ENCODE data around the gene APC2. TPM values are rescaled to one million over a fixed set of nuclear protein-coding genes. Genes with fewer than 3 reads are reported as not detected.

APC2 gene
- total RNA-seq, 1 donor from 2014 or later, result 0.20 TPM

DNA sequence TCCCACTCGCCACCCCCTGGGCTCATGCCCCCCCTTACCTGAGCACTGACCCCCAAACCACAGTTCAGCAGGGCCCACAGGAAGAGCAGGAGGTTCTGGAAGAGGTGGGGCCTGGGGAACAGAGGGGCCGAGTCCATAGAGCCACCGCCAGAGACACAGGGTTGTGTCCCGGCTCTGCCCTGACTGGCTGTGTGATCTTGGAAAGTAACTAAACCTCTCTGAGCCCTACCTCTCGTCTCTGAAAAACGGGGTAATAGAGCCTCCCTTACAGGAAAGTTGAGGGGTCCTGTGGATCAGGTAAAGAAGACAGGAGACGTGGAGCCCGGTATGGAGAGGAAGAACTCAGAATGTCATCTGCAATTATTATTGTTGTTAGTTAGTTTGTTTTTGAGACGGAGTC, 60.9 kb downstream of the APC2 start:
- no peak for ATAC-seq
- Histone ChIP-seq H3K27me3 (peaks cover 46% of the 10 kb centered on the region), H3K27ac (no peak overlapping the region), H3K9me3 (no peaks in the 10 kb centered on the region), H3K4me3 (no peak overlapping the region), H3K4me1 (peaks cover 10% of the 10 kb centered on the region), H3K36me3 (no peaks in the 10 kb centered on the region)
- DNase-seq, result no peak
- intact Hi-C loops (cut with DNase I), result no loop called here
- TF ChIP-seq, protein P1, sequence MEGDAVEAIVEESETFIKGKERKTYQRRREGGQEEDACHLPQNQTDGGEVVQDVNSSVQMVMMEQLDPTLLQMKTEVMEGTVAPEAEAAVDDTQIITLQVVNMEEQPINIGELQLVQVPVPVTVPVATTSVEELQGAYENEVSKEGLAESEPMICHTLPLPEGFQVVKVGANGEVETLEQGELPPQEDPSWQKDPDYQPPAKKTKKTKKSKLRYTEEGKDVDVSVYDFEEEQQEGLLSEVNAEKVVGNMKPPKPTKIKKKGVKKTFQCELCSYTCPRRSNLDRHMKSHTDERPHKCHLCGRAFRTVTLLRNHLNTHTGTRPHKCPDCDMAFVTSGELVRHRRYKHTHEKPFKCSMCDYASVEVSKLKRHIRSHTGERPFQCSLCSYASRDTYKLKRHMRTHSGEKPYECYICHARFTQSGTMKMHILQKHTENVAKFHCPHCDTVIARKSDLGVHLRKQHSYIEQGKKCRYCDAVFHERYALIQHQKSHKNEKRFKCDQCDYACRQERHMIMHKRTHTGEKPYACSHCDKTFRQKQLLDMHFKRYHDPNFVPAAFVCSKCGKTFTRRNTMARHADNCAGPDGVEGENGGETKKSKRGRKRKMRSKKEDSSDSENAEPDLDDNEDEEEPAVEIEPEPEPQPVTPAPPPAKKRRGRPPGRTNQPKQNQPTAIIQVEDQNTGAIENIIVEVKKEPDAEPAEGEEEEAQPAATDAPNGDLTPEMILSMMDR (IDR thresholded peaks at IDR 0.05), result no peak

DNA sequence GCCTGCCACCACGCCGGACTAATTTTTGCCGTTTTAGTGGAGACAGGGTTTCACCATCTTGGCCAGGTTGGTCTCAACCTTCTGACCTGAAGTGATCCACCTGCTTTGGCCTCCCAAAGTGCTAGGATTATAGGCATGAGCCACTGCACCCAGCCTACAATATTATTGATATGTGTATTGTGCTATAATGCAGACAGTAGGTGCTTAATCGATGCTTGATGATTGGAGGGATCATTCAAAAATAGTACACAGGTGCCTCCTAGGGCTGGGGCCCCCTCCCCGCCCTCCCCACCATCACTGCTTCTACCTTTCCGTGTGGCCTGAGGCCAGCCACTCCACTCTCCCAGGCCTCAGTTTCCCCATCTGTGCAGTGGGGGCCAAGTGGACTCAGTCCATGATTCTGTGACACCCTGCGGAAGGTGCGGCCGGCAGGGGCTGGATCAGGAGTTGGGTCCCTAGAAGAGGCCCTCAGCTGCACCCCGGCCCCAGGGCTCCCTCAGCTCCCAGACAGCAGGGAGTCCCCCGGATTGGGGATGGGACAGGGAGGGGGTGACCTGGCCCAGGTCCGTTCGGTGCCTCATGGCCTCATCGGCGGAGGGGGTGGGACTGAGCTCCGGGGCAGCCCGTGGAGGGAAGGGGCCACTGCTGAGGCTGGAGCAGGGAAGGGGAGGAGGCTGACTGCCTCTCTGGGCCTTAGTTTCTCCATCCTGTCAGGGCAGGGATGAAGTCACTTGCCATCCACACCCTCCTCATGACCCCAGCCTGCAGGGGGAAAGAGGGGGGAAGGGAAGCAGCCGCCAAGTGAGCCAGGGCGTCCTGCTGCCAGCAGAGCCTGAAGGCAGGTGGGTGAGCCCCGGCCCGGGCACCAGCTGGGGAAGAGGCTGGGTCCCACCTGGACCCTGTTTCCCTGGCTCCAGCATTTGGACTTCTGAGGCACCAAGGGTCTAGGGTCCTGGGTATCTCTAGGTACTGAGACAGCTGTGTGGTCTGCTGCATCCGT, 61.7 kb downstream of the APC2 start:
- Histone ChIP-seq H3K27ac (no peak overlapping the region), H3K4me3 (no peak overlapping the region), H3K27me3 (peaks cover 53% of the 10 kb centered on the region), H3K36me3 (no peaks in the 10 kb centered on the region), H3K9me3 (no peaks in the 10 kb centered on the region), H3K4me1 (peaks cover 10% of the 10 kb centered on the region)
- intact Hi-C loops (cut with DNase I), result no loop called here
- TF ChIP-seq, protein P1 (IDR thresholded peaks at IDR 0.05), result no peak
- no peak for ATAC-seq
- DNase-seq, result no peak

DNA sequence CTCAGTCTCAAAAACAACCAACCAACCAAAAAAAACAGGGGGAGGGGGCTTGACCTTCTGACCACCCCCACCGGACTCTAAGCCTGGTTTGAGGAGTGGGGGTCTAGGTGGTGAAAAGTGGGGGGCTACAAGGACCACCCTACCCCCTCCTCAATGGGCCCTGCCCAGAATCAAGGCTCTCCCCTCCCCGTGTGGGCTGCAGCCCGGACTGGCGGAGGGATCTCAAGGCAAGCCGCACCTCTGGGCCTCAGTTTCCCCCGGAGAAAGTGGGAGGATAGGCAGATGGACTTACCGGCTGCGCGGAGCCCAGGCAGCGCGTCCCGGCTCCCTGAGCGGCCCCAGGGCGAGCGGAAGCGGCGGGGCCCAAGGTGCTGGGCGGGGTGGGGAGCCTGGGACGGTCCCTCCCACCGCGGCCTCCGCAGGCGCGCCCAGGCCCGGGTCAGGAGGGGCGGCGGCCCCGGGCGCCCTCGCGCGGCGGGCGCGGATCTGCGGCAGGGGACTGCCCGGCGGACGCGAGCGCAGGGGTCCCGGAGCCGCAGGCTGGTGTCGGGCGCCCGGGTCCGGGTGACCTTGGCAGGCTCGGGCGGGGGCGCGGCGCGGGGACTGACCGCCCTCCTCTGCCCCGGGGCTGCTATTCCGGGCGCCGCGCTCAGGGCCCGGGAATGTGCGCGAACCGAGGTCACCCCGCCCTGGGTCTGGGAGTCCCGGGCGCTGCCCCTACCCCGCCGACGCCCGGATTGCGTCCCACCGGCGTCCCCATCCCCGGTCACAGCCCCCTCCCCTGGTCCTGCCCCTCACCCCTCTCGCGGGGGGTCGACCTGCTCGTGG, 63.0 kb downstream of the APC2 start, which contains the start of gene ADAMTSL5:
ADAMTSL5 (minus strand) TSS at position 349 of the 828 bp plus-strand sequence. CDS start 2,076 bp downstream, outside the sequence.
- peak; percentile 72 for ATAC-seq
- intact Hi-C loops (cut with DNase I), result no loop called here
- H3K27ac ChIP-seq, result no peak within 1 kb of the TSS

DNA sequence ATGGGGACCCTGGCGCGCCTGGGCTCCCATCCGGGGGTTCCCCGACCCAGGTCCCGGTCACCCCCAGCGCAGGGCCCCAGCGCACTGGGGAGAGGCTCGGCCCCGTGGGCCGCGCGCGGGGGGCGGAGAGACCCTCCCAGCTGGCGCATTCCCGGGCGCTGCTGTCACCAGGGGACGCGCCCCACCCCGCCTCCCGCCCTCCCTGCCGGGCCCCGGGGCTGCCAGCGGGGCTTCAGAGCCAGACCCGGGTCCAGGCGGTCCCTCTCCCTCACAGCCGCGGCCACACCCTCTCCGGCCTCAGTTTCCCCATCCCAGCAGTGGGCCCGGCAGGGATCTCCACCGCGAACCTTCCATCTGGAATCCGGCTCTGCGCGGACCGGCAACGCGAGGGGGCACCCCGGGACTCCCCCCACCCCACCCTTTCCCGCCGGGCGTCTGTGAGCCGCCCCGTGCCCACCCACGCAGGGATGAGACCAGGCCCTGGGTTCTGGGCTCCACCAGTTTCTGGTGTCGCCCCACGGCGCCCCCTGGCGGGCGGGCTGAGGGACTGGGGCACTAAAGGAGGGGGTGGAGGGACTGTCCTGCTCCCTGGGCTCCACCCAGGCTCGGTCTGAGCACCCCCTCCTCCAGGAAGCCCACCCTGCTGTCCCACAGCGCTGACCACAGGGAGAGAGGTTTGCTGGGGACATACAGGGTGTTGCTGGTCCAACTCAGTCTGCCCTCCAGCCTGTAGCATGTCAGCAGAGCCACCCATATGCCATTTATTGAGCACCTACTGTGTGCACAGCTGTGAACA, 63.8 kb downstream of the APC2 start:
- Histone ChIP-seq H3K27ac (no peak overlapping the region), H3K4me1 (peaks cover 7% of the 10 kb centered on the region), H3K4me3 (peak overlapping the region; percentile 45), H3K27me3 (peaks cover 56% of the 10 kb centered on the region), H3K36me3 (no peaks in the 10 kb centered on the region), H3K9me3 (no peaks in the 10 kb centered on the region)
- peak; percentile 85 for DNase-seq
- intact Hi-C loops (cut with DNase I), result no loop called here
- peak; percentile 76 for ATAC-seq
- TF ChIP-seq, protein P1 (IDR thresholded peaks at IDR 0.05), result peak; percentile 54

More for the DNA sequence above, 63.0 kb downstream of the APC2 start, which contains the start of gene ADAMTSL5:
- Histone ChIP-seq H3K9me3 (no peaks in the 10 kb centered on the region), H3K4me3 (peak within 1 kb of the TSS; percentile 45), H3K4me1 (peaks cover 7% of the 10 kb centered on the region), H3K36me3 (no peaks in the 10 kb centered on the region), H3K27me3 (peaks cover 56% of the 10 kb centered on the region)
- TF ChIP-seq, protein P1 (IDR thresholded peaks at IDR 0.05), result no peak
- DNase-seq, result peak; percentile 81

DNA sequence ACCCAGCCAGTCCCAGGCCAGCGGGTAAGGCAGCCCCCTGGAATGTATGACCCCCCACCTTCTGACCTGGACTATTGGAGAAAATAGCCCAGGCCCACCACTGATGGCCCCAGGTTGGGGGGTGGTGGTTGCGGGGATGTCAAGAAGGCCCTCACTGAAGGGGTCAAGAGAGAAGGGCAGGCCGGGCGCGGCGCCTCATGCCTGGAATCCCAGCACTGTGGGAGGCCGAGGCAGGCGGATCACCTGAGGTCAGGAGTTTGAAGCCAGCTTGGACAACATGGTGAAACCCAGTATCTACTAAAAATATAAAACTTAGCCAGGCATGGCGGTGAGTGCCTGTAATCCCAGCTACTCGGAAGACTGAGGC, 64.4 kb downstream of the APC2 start:
- DNase-seq, result no peak
- ATAC-seq, result no peak
- Histone ChIP-seq H3K36me3 (no peaks in the 10 kb centered on the region), H3K9me3 (no peaks in the 10 kb centered on the region), H3K27me3 (peaks cover 56% of the 10 kb centered on the region), H3K4me1 (peaks cover 7% of the 10 kb centered on the region), H3K4me3 (no peak overlapping the region), H3K27ac (no peak overlapping the region)
- intact Hi-C loops (cut with DNase I), result no loop called here
- TF ChIP-seq, protein P1 (IDR thresholded peaks at IDR 0.05), result no peak

Measured in upper lobe of right lung (tissue), 1 donor.